H1 (cell line): Measurements from ENCODE around the gene MACROD2. TPM values are rescaled to one million over a fixed set of nuclear protein-coding genes. Genes with fewer than 3 reads are reported as not detected.

Source experiments
- NANOG ChIP-seq: IDR thresholded peaks from 2 replicates; pipeline ENCODE4 v1.6.1; 2011; ENCODE audit warnings: low read length, low read depth, mild to moderate bottlenecking, inconsistent platforms; ENCODE audit not compliant: insufficient read depth, poor library complexity, severe bottlenecking
- polyA plus RNA-seq, 7 experiments: library from polyadenylated mRNA; depleted of rRNA in 3 of 7; stranded (reverse) in 5 of 7; unstranded in 2 of 7; fragments of >200 nt in 5 of 7; fragments of 200-250 nt in 2 of 7; gene quantifications; 1 replicate in 5 of 7; 2 replicates in 1 of 7; 4 replicates in 1 of 7; pipeline versions ENCODE4 v1.2.1 to v1.2.3, GENCODE V29; 2011 to 2013; ENCODE audit warnings: missing spikeins in 2 of 7, mixed read lengths in 2 of 7
- total RNA-seq: library from RNA; stranded (reverse); fragmentation: NEBNext Ultra II Directional; extraction: Animal tissue kit (Norgen Biotek cat#: 25700); gene quantifications from 2 replicates; pipeline ENCODE4 v1.2.1, GENCODE V29; 2021
- TF ChIP-seq, protein P1 (sequence below): fragments of 300-600 bp; sonication (generic); IDR thresholded peaks from 2 replicates; pipeline ENCODE4 v1.7.1; 2012; ENCODE audit warnings: low read length, moderate library complexity, mild to moderate bottlenecking, inconsistent platforms; ENCODE audit not compliant: insufficient replicate concordance

Gene MACROD2
- total and polyA plus RNA-seq, 2 of the 8 experiments (the other 6 are each of a cell fraction or from before 2014, with no cell fraction given): 0.70 to 3.9 TPM

DNA sequence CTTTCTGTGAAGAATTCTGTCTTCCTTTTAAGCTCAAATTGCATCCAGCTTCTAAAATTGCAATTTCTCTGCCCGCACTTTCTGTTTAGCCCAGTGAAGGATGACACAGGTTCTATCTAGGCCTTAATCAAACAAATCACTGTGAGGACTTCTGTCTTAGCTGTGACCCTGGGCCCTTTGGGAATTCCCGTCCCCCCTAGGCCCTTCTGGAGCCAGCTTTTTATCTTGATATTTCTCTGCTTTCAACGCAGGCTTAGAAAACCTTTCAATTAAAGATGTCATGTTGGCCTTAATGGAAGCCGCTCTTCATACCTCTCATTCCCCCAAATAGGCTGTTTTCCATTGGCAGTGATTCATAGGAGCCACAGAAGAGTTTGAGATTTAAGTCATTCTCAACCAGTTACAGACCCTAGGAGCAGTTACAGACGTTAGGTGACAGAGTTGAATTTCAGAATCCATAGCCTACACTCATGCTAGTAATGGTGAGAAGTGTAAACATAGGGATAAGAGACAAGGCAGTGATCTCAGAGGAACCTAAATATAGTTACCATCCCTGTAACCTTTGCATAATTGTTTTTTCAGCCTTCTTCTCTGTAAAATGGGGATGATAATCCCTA, 416.9 kb downstream of the MACROD2 start (continued):
- TF ChIP-seq, protein P1, sequence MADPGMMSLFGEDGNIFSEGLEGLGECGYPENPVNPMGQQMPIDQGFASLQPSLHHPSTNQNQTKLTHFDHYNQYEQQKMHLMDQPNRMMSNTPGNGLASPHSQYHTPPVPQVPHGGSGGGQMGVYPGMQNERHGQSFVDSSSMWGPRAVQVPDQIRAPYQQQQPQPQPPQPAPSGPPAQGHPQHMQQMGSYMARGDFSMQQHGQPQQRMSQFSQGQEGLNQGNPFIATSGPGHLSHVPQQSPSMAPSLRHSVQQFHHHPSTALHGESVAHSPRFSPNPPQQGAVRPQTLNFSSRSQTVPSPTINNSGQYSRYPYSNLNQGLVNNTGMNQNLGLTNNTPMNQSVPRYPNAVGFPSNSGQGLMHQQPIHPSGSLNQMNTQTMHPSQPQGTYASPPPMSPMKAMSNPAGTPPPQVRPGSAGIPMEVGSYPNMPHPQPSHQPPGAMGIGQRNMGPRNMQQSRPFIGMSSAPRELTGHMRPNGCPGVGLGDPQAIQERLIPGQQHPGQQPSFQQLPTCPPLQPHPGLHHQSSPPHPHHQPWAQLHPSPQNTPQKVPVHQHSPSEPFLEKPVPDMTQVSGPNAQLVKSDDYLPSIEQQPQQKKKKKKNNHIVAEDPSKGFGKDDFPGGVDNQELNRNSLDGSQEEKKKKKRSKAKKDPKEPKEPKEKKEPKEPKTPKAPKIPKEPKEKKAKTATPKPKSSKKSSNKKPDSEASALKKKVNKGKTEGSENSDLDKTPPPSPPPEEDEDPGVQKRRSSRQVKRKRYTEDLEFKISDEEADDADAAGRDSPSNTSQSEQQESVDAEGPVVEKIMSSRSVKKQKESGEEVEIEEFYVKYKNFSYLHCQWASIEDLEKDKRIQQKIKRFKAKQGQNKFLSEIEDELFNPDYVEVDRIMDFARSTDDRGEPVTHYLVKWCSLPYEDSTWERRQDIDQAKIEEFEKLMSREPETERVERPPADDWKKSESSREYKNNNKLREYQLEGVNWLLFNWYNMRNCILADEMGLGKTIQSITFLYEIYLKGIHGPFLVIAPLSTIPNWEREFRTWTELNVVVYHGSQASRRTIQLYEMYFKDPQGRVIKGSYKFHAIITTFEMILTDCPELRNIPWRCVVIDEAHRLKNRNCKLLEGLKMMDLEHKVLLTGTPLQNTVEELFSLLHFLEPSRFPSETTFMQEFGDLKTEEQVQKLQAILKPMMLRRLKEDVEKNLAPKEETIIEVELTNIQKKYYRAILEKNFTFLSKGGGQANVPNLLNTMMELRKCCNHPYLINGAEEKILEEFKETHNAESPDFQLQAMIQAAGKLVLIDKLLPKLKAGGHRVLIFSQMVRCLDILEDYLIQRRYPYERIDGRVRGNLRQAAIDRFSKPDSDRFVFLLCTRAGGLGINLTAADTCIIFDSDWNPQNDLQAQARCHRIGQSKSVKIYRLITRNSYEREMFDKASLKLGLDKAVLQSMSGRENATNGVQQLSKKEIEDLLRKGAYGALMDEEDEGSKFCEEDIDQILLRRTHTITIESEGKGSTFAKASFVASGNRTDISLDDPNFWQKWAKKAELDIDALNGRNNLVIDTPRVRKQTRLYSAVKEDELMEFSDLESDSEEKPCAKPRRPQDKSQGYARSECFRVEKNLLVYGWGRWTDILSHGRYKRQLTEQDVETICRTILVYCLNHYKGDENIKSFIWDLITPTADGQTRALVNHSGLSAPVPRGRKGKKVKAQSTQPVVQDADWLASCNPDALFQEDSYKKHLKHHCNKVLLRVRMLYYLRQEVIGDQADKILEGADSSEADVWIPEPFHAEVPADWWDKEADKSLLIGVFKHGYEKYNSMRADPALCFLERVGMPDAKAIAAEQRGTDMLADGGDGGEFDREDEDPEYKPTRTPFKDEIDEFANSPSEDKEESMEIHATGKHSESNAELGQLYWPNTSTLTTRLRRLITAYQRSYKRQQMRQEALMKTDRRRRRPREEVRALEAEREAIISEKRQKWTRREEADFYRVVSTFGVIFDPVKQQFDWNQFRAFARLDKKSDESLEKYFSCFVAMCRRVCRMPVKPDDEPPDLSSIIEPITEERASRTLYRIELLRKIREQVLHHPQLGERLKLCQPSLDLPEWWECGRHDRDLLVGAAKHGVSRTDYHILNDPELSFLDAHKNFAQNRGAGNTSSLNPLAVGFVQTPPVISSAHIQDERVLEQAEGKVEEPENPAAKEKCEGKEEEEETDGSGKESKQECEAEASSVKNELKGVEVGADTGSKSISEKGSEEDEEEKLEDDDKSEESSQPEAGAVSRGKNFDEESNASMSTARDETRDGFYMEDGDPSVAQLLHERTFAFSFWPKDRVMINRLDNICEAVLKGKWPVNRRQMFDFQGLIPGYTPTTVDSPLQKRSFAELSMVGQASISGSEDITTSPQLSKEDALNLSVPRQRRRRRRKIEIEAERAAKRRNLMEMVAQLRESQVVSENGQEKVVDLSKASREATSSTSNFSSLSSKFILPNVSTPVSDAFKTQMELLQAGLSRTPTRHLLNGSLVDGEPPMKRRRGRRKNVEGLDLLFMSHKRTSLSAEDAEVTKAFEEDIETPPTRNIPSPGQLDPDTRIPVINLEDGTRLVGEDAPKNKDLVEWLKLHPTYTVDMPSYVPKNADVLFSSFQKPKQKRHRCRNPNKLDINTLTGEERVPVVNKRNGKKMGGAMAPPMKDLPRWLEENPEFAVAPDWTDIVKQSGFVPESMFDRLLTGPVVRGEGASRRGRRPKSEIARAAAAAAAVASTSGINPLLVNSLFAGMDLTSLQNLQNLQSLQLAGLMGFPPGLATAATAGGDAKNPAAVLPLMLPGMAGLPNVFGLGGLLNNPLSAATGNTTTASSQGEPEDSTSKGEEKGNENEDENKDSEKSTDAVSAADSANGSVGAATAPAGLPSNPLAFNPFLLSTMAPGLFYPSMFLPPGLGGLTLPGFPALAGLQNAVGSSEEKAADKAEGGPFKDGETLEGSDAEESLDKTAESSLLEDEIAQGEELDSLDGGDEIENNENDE: no peak
- no peak for TF ChIP-seq NANOG
